NOMO-1 treated with dmso at 0.1 percent for 144 hours (cell line): ENCODE data around the gene MCF2L2.

Source experiments
- DNase-seq: peaks from one replicate; lab custom pipeline; 2025; ENCODE audit not compliant: unreplicated experiment; lab: John Stamatoyannopoulos, UW

The MCF2L2 gene

DNA sequence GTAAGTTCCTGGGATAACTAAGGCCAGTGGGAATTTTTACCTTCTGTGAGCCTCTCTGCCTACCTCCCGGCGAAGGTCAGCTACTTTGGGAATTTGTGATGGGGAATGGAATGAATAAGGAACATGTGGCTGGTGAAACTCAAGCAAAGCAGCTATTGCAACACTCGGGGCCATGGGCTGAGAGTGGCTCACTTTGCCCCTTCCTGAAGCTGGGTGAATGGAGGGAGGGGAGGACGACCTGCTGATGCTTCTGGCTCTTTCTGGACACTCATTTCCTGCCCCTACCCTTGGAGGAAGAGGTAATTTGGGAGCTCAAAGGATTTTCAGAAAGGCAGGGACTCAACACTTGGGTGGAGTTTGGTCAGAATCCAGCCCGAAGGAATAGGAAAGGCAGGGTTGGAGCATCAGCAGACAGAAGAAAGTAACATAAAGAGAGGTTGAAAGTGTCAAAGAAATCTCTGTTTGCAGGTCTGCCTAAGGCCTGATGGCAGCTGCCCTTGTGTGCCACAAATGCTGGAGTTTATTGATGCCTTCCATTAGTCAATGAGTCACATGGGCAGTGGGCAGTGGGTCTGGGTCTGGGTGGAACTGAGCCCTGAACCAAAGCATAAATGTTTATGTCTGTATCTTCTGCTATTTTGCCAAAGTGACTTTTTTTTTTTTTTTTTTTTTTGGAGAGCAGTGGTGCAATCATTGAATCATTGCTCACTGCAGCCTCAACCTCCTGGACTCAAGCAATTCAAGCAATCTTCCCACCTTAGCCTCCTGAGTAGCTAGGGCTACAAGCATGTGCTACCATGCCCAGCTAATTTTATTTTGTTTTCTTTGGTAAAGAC, 278.3 kb downstream of the MCF2L2 start:
- DNase-seq: no peak

- DNase-seq: no peak
These were observed 280.4 kb downstream of the MCF2L2 start for GRCh38 chr3:183148056-183148455.

DNA sequence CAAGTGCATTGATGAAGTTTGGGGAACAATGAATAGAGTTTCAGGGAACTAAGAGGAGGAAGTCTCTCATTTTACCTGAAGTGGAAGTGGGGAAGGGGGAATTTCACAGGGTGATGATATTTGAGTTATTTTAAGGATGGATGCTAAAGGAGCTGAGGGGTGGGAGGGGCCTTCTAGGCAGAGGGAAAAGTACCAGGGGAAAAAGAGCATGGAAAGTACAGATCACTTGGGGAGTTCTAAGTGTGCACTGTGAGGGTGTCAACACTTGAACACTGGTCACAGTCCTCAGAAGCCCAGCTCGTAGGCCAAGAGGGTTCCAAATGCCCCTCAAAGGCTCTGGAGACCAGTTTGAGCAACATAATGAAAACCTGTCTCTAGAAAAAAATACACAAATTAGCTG, 284.1 kb downstream of the MCF2L2 start:
- no peak for DNase-seq

- DNase-seq: no peak
These were observed 286.2 kb downstream of the MCF2L2 start for GRCh38 chr3:183142199-183142598.

DNA sequence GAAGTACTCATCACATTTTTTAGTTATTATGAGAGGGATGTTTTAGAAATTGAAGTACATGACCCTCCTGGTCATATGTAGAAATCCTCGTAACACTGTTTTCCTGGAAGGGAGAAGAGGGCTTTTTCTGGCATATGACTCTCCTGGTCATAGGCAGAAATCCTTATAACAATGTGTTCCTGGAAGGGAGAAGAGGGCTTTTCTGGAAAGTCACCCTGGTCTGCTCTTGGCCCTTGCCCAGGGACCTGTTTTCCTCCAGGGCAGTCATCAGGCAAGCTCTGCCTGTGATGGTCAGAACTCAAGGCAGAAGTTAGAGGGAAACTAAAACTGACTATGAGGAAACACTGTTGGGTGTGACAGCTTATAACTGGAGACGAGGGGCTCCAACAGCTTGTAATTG, 293.6 kb downstream of the MCF2L2 start:
- no peak for DNase-seq

DNA sequence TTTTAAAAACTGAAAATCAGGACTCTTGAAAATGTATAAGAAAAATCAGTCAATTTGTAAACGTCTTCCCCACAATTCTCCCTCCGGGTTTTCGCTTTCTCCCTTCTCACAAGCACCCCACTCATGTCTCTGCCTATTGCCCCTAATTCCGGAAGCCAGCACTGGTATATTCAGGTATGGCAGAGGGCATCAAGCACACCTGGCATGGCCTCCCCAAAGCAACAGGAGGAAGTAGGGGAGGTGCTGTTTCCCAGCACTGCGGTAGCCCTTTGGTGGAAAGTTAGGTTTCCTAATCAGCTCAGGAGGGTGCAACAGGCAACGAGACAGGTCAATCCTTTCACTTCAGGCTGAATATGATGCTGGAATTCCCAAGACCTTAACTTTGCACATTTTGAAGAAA, 296.0 kb downstream of the MCF2L2 start:
- DNase-seq: no peak

GRCh38 chr3:183131735-183132134, 296.7 kb downstream of the MCF2L2 start:
- no peak for DNase-seq

- DNase-seq: no peak
These were observed 297.2 kb downstream of the MCF2L2 start for GRCh38 chr3:183131186-183131725.

DNA sequence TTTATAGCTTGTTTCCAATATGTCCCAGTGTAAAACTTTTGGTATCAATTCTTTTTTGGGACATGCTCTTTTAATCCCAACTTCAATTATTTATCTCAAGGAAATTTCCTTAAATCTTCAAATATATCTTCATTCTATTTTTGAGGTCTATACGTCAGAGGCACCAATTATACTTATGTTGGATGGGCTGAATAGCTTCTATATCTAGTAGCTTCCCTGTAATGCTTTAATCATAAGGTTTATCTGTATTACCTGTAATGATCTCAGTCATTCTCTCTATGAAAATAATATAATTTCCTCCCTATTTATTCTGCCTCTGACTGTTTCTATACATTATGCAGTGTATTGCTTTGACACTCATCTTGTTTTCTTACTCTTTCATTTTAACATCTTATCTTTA, 299.2 kb downstream of the MCF2L2 start:
- DNase-seq: no peak

- DNase-seq: no peak
These were observed 299.7 kb downstream of the MCF2L2 start for GRCh38 chr3:183128709-183129108.
